Esophagus squamous epithelium (tissue), 5 donors: ENCODE measurements around the gene DUSP28. TPM values are rescaled to one million over a fixed set of nuclear protein-coding genes. Genes with fewer than 3 reads are reported as not detected.
"Not testable (repeated sequence)": the region's sequence is repeated elsewhere in the genome, so short reads cannot be mapped to it uniquely, and the experiment has no call there.

Experiments used
- DNase-seq: peaks from one replicate; lab custom pipeline; 2025; lab: John Stamatoyannopoulos, UW
- H3K27ac ChIP-seq, 4 donors: fragments of 200-600 bp; sonication (generic); one replicate each; pipeline ENCODE4 v1.5.1; 2016 to 2019; ENCODE audit warnings: mild to moderate bottlenecking in 1 of 4
- H3K27me3 ChIP-seq, 4 donors: fragments of 200-600 bp; sonication (generic); 1 replicate in 3 of 4; 2 replicates in 1 of 4; pipeline versions ENCODE4 v1.5.1 to v1.6.0; 2017 to 2021; ENCODE audit warnings: antibody characterized with exemption in 1 of 4
- H3K36me3 ChIP-seq, 3 donors: fragments of 200-600 bp; sonication (generic); one replicate each; pipeline ENCODE4 v1.5.1; 2016 to 2019
- H3K4me1 ChIP-seq, 3 donors: fragments of 200-600 bp; sonication (generic); one replicate each; pipeline ENCODE4 v1.5.1; 2017 to 2019
- H3K4me3 ChIP-seq, 4 donors: fragments of 200-600 bp; sonication (generic); 1 replicate in 3 of 4; 2 replicates in 1 of 4; pipeline ENCODE4 v1.5.1; 2016 to 2019; ENCODE audit warnings: mild to moderate bottlenecking in 2 of 4, moderate library complexity in 1 of 4
- H3K9me3 ChIP-seq, 3 donors: fragments of 200-600 bp; sonication (generic); one replicate each; pipeline ENCODE4 v1.5.1; 2016 to 2019
- CTCF ChIP-seq, 6 experiments: fragments of 450-650 bp in 4 of 6; fragments of 200-600 bp in 2 of 6; sonication (generic) in 2 of 6; IDR thresholded peaks; one replicate each; pipeline ENCODE4 v1.5.1; 2016 to 2019; ENCODE audit warnings: antibody characterized with exemption in 6 of 6, mild to moderate bottlenecking in 4 of 6, moderate library complexity in 4 of 6
- POLR2A ChIP-seq, 4 donors: fragments of 450-650 bp; IDR thresholded peaks; one replicate each; pipeline ENCODE4 v1.6.1; 2017; ENCODE audit warnings: antibody characterized with exemption in 4 of 4, mild to moderate bottlenecking in 4 of 4, moderate library complexity in 3 of 4
- WGBS, 2 donors: methylation state at CpG; one replicate each; pipeline ENCODE4 v1.1.5; 2018; 5-methylcytosine and 5-hydroxymethylcytosine counted together
- intact Hi-C: fragments of 100-400 bp; cut with DNase I; formaldehyde crosslinking; loops from one replicate; pipeline ENCODE4 v1.15.0; 2022
- total RNA-seq, 4 donors: library from RNA; depleted of rRNA; stranded (reverse); fragments of >200 nt; gene quantifications; one replicate each; pipeline ENCODE4 v1.1.0, GENCODE V29; 2016
- donor health status: DM: yes; HTN: yes; CAD: no.

The DUSP28 gene
- total RNA-seq, 4 donors from 2014 or later, result 2.0 to 10.5 (median 5.3) TPM

- no peak for TF ChIP-seq CTCF (IDR thresholded peaks at IDR 0.05)
- TF ChIP-seq POLR2A (IDR thresholded peaks at IDR 0.05), result no peak
- DNase-seq, result no peak
- no peaks in the 10 kb centered on the region for H3K9me3 ChIP-seq
- H3K36me3 ChIP-seq, result peaks cover 0 to 26% (median 0%) of the 10 kb centered on the region in 3 donors
- WGBS, 2 donors, result 100% methylated on average over 1 of the region's 3 CpGs; no CpG with 5 or more reads in 1 of the 2 donors
- H3K27me3 ChIP-seq, result no peaks in the 10 kb centered on the region
- intact Hi-C loops, result no loop called here
- H3K4me1 ChIP-seq, result peaks cover 28 to 69% (median 42%) of the 10 kb centered on the region in 3 donors
- peak overlapping the region in 2 of 4 donors; percentile 85 to 93 for H3K4me3 ChIP-seq
- peak overlapping the region in 1 of 4 donors; percentile 100 for H3K27ac ChIP-seq
Measured at GRCh38 chr2:240559286-240559685, 871 bp upstream of the DUSP28 start.

- H3K27ac ChIP-seq, result peak overlapping the region; percentile 99 to 100 (median 100)
- H3K4me3 ChIP-seq, result peak overlapping the region; percentile 85 to 96 (median 90)
- no peaks in the 10 kb centered on the region for H3K9me3 ChIP-seq
- WGBS, 2 donors, result 0% methylated on average over 1 of the region's 101 CpGs; no CpG with 5 or more reads in 1 of the 2 donors
- no peaks in the 10 kb centered on the region for H3K27me3 ChIP-seq
- TF ChIP-seq CTCF (IDR thresholded peaks at IDR 0.05) (peak in 4 of 6 experiments; percentile 19 to 54 (median 46)), POLR2A (IDR thresholded peaks at IDR 0.05) (peak in 3 of 4 donors; percentile 54 to 93 (median 55))
- H3K4me1 ChIP-seq, result peaks cover 34 to 83% (median 54%) of the 10 kb centered on the region in 3 donors
- peaks cover 0 to 11% (median 0%) of the 10 kb centered on the region in 3 donors for H3K36me3 ChIP-seq
- intact Hi-C loops, result no loop called here
- DNase-seq, result peak; percentile 97
Measured at GRCh38 chr2:240560480-240561324, 545 bp downstream of the DUSP28 start.

- H3K4me1 ChIP-seq, result peaks cover 40 to 87% (median 59%) of the 10 kb centered on the region in 3 donors
- 9 to 13% methylated on average over 9 to 14 of the region's 14 CpGs for WGBS, 2 donors
- DNase-seq, result no peak
- intact Hi-C loops, result no loop called here
- no peaks in the 10 kb centered on the region for H3K9me3 ChIP-seq
- peak in 2 of 6 experiments; percentile 2 to 33 for TF ChIP-seq CTCF (IDR thresholded peaks at IDR 0.05)
- TF ChIP-seq POLR2A (IDR thresholded peaks at IDR 0.05), result peak in 1 of 4 donors; percentile 56
- peak overlapping the region; percentile 99 to 100 (median 100) for H3K27ac ChIP-seq
- no peaks in the 10 kb centered on the region for H3K27me3 ChIP-seq
- peaks cover 0 to 9% (median 0%) of the 10 kb centered on the region in 3 donors for H3K36me3 ChIP-seq
- peak overlapping the region; percentile 85 to 96 (median 90) for H3K4me3 ChIP-seq
Measured at GRCh38 chr2:240561325-240561971, 1.3 kb downstream of the DUSP28 start.

GRCh38 chr2:240563231-240563630 lies 3.1 kb downstream of the DUSP28 start:
- H3K4me3 ChIP-seq, H3K27me3 ChIP-seq, H3K9me3 ChIP-seq, H3K36me3 ChIP-seq, DNase-seq, intact Hi-C loops: not testable (repeated sequence)
- H3K27ac ChIP-seq, result peak overlapping the region in 2 of 4 donors; percentile 100
- WGBS, 2 donors, result 95 to 96% methylated on average over 12 to 15 of the region's 17 CpGs
- H3K4me1 ChIP-seq, result peaks cover 41 to 86% (median 56%) of the 10 kb centered on the region in 3 donors

DNA sequence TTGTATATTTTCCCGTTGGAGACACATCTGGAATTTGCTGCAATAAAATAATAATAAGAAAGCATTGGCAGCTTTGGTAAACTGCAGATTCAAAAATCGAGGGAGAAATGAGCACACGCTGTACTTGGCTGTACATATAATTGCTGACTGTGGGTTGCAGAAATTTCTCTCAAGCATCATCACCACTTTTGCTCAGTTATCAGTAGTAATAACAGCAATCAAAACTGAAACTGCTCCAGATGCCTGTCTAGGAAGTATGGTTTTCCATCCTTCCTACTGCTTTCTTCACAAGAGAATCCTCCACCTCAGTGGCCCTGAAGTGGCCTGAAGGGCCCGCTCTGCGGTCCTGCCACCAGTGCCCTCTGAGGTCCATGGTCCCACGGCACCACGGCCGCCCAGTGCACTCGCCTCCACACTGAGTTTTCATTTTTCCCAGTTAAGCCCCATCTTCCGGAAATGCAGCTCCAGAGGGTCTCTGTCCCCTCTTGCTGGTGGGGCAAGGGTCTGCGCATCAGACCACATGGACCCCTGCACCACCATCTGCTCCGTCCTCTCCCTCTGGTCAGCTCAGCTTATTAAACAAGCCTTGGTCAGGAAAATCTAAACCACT lies 3.9 kb downstream of the DUSP28 start:
- 82 to 86% methylated on average over 9 to 12 of the region's 12 CpGs for WGBS, 2 donors
- TF ChIP-seq CTCF (IDR thresholded peaks at IDR 0.05) (no peak), POLR2A (IDR thresholded peaks at IDR 0.05) (no peak)
- Histone ChIP-seq H3K36me3 (peaks cover 0 to 9% (median 0%) of the 10 kb centered on the region in 3 donors), H3K4me3 (no peak overlapping the region), H3K27ac (peak overlapping the region in 2 of 4 donors; percentile 96 to 98), H3K9me3 (no peaks in the 10 kb centered on the region), H3K4me1 (peaks cover 40 to 80% (median 50%) of the 10 kb centered on the region in 3 donors), H3K27me3 (no peaks in the 10 kb centered on the region)
- intact Hi-C loops, result no loop called here
- DNase-seq, result no peak
